D721Med (cell line): Measurements from ENCODE around the gene AHNAK.
"Not testable (repeated sequence)": the region's sequence is repeated elsewhere in the genome, so short reads cannot be mapped to it uniquely, and the experiment has no call there.

Experiments used
- DNase-seq: peaks from one replicate; pipeline ENCODE4 v3.0.0; 2011; ENCODE audit warnings: low spot score; ENCODE audit not compliant: insufficient read length
- FAIRE-seq: peaks from 2 replicates; lab custom pipeline; 2011; peaks lifted over from hg19 to GRCh38; lab: Jason Lieb, UNC
- CTCF ChIP-seq: IDR thresholded peaks from 2 replicates; pipeline ENCODE4 v1.5.1; 2012; ENCODE audit warnings: mild to moderate bottlenecking, control low read depth; ENCODE audit not compliant: insufficient read depth; ENCODE audit errors: missing control alignments

Gene AHNAK

GRCh38 chr11:62552485-62553079 lies 6.0 kb upstream of the AHNAK start:
- DNase-seq, result peak; percentile 85
- TF ChIP-seq CTCF, result no peak
- no peak for FAIRE-seq

GRCh38 chr11:62550478-62550877 lies 3.9 kb upstream of the AHNAK start:
- DNase-seq, FAIRE-seq: not testable (repeated sequence)

GRCh38 chr11:62548545-62549335 lies 2.1 kb upstream of the AHNAK start:
- no peak for FAIRE-seq
- no peak for DNase-seq
- TF ChIP-seq CTCF, result no peak

GRCh38 chr11:62547691-62548281 lies 1.2 kb upstream of the AHNAK start:
- FAIRE-seq, result no peak
- no peak for TF ChIP-seq CTCF
- no peak for DNase-seq

- FAIRE-seq (no peak), DNase-seq (no peak)
- TF ChIP-seq CTCF, result no peak
These were observed 471 bp upstream of the AHNAK start for GRCh38 chr11:62546929-62547625.

- DNase-seq, result no peak
- peak; percentile 5 for TF ChIP-seq CTCF
- FAIRE-seq, result no peak
These were observed 966 bp downstream of the AHNAK start for GRCh38 chr11:62545437-62546243.
